Measurements from ENCODE around the gene IDS. TPM values are rescaled to one million over a fixed set of nuclear protein-coding genes. Genes with fewer than 3 reads are reported as not detected.

The IDS gene
- total and polyA plus RNA-seq, 2 of the 8 experiments (the other 6 are each of a cell fraction or from before 2014, with no cell fraction given): 19.9 to 20.7 TPM

DNA sequence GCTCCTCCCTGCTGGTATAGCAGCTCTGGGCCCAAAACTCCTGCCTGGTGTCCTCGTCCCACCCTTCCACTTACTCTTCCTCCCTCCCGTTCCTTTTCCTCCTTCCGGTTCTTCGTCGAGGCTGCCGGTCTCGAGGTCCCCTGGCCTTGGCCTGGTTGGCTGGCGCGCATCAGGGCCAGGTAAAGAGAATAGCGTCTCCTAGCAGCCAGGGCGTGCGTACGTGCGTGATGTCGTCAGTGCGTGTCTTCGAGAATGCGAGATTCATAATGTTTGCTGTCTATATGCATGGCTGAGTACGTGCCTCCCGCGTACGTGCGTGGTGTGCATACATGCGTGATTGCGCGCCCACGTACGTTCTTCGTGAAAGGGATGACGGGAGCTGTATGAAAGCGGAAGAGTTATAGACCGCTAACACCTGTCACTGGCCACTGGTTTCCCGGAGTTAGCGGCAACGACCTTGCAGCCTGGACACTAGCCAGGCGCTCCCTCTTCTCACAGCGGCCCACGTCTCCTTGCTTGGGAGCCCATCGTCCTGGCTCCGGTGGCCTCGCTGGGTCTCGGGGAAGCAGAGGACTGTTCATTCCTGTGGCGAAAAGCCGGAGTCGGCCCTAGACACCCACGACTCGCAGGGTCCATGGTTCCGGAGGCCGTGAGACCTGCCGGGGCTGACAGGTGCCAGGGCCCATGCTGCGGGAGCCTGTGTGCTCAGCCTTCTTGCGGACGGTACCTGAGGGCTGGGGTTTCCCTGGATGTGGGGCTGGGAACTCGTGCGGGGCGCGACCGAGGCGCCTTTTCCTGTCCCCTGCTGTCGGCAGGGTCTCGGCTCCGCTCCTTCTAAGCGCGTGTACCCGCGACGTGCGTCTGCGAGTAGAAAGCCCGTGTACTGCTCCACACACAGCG is 35.8 kb upstream of the IDS start, which contains the start of gene EOLA1 (continued):
- peak; percentile 75 for TF ChIP-seq CREB1 (IDR thresholded peaks at IDR 0.05)
- TF ChIP-seq SIN3A (conservative IDR thresholded peaks at IDR 0.05 in 1 of 2, IDR thresholded peaks at IDR 0.05 in 1 of 2; ENCODE audit: low read depth in 1 of 2, low read length in 2 of 2): 0 out of 4 replicates have a peak, but pooled peaks of 1 of the 2 experiments have one; percentile 67
- TF ChIP-seq NANOG (IDR thresholded peaks at IDR 0.05; ENCODE audit: insufficient read depth, low read depth, low read length, poor library complexity, severe bottlenecking): no peak
- TF ChIP-seq TCF12 (IDR thresholded peaks at IDR 0.05; ENCODE audit: low read depth, low read length): no peak
- TF ChIP-seq KDM4A (IDR thresholded peaks at IDR 0.05; ENCODE audit: low read depth, low read length, severe bottlenecking): peak; percentile 48
- no peak for TF ChIP-seq SIX5 (IDR thresholded peaks at IDR 0.05; ENCODE audit: low read depth, low read length)

All from H1 (cell line).